DOHH2 (cell line): Measurements from ENCODE around the gene DGKB.

Experiments used
- EZH2phosphoT487 ChIP-seq: fragments of 200-600 bp; sonication (generic); IDR thresholded peaks from 2 replicates; pipeline ENCODE4 v1.6.1; 2017; ENCODE audit warnings: borderline replicate concordance, mild to moderate bottlenecking, antibody characterized with exemption, low read length, moderate library complexity, mixed read lengths
- TF ChIP-seq, protein P1 (sequence below): fragments of 200-600 bp; sonication (generic); IDR thresholded peaks from one replicate; pipeline ENCODE4 v1.5.1; 2014; ENCODE audit warnings: antibody characterized with exemption, mild to moderate bottlenecking, low read depth, low read length; ENCODE audit not compliant: poor library complexity, severe bottlenecking

- TF ChIP-seq, protein P1, sequence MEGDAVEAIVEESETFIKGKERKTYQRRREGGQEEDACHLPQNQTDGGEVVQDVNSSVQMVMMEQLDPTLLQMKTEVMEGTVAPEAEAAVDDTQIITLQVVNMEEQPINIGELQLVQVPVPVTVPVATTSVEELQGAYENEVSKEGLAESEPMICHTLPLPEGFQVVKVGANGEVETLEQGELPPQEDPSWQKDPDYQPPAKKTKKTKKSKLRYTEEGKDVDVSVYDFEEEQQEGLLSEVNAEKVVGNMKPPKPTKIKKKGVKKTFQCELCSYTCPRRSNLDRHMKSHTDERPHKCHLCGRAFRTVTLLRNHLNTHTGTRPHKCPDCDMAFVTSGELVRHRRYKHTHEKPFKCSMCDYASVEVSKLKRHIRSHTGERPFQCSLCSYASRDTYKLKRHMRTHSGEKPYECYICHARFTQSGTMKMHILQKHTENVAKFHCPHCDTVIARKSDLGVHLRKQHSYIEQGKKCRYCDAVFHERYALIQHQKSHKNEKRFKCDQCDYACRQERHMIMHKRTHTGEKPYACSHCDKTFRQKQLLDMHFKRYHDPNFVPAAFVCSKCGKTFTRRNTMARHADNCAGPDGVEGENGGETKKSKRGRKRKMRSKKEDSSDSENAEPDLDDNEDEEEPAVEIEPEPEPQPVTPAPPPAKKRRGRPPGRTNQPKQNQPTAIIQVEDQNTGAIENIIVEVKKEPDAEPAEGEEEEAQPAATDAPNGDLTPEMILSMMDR, result no peak
- TF ChIP-seq EZH2phosphoT487, result no peak
Measured at GRCh38 chr7:14309432-14309831, 593.1 kb downstream of the DGKB start.
